Astrocyte (in vitro differentiated cells and primary cell): ENCODE measurements around the gene GPATCH4. TPM values are rescaled to one million over a fixed set of nuclear protein-coding genes. Genes with fewer than 3 reads are reported as not detected.

ENCODE experiments used
- DNase-seq: peaks from one replicate; pipeline ENCODE4 v3.0.0-alpha.2; 2010; ENCODE audit warnings: low read depth
- FAIRE-seq: peaks from 2 replicates; lab custom pipeline; 2011; peaks lifted over from hg19 to GRCh38; lab: Jason Lieb, UNC
- H2AFZ ChIP-seq: 2 replicates; pipeline ENCODE4 v1.6.0; 2012; ENCODE audit warnings: low read depth, low read length, inconsistent platforms
- H3K27ac ChIP-seq: 2 replicates; pipeline ENCODE4 v1.5.1; 2011; ENCODE audit warnings: low read depth, low read length, inconsistent platforms
- H3K27me3 ChIP-seq: 2 replicates; pipeline ENCODE4 v1.6.0; 2011; ENCODE audit warnings: low read length, inconsistent platforms; ENCODE audit not compliant: insufficient read depth
- H3K36me3 ChIP-seq: 2 replicates; pipeline ENCODE4 v1.5.1; 2011; ENCODE audit warnings: low read length, inconsistent platforms; ENCODE audit not compliant: insufficient read depth
- H3K4me1 ChIP-seq: 2 replicates; pipeline ENCODE4 v1.5.1; 2011; ENCODE audit warnings: low read length, inconsistent platforms; ENCODE audit not compliant: insufficient read depth
- H3K4me2 ChIP-seq: 2 replicates; pipeline ENCODE4 v1.6.0; 2012; ENCODE audit warnings: low read length, inconsistent platforms
- H3K4me3 ChIP-seq: 2 replicates; pipeline ENCODE4 v1.5.1; 2011; ENCODE audit warnings: low read depth, mild to moderate bottlenecking, low read length, inconsistent platforms; ENCODE audit not compliant: insufficient read depth
- H3K79me2 ChIP-seq: 2 replicates; pipeline ENCODE4 v1.6.0; 2012; ENCODE audit warnings: mild to moderate bottlenecking, low read length, inconsistent platforms; ENCODE audit not compliant: insufficient read depth
- H3K9ac ChIP-seq: 2 replicates; pipeline ENCODE4 v1.6.0; 2012; ENCODE audit warnings: mild to moderate bottlenecking, low read length, inconsistent platforms
- H3K9me3 ChIP-seq: 2 replicates; pipeline ENCODE4 v1.5.1; 2012; ENCODE audit warnings: low read depth, mild to moderate bottlenecking, low read length, inconsistent platforms; ENCODE audit not compliant: insufficient read depth
- H4K20me1 ChIP-seq: 2 replicates; pipeline ENCODE4 v1.6.0; 2012; ENCODE audit warnings: low read length, inconsistent platforms; ENCODE audit not compliant: insufficient read depth
- H3K27ac Mint-ChIP-seq: one replicate; pipeline ENCODE4 v1.8.0; 2021; ENCODE audit warnings: mild to moderate bottlenecking, mixed read lengths; ENCODE audit not compliant: unreplicated experiment
- H3K27me3 Mint-ChIP-seq: one replicate; pipeline ENCODE4 v1.8.0; 2021; ENCODE audit warnings: low read depth, mixed read lengths; ENCODE audit not compliant: unreplicated experiment
- H3K36me3 Mint-ChIP-seq: one replicate; pipeline ENCODE4 v1.8.0; 2021; ENCODE audit warnings: low read depth, mixed read lengths; ENCODE audit not compliant: unreplicated experiment
- H3K4me1 Mint-ChIP-seq: one replicate; pipeline ENCODE4 v1.8.0; 2021; ENCODE audit warnings: low read depth, mixed read lengths; ENCODE audit not compliant: unreplicated experiment
- H3K4me3 Mint-ChIP-seq: one replicate; pipeline ENCODE4 v1.8.0; 2021; ENCODE audit warnings: mild to moderate bottlenecking, moderate library complexity, mixed read lengths; ENCODE audit not compliant: unreplicated experiment
- H3K9me3 Mint-ChIP-seq: one replicate; pipeline ENCODE4 v1.8.0; 2021; ENCODE audit warnings: mild to moderate bottlenecking, mixed read lengths; ENCODE audit not compliant: unreplicated experiment
- EZH2 ChIP-seq: IDR thresholded peaks from 2 replicates; pipeline ENCODE4 v1.6.1; 2012; ENCODE audit warnings: mild to moderate bottlenecking, low read length, inconsistent platforms; ENCODE audit not compliant: insufficient read depth
- total RNA-seq: library from RNA; stranded (reverse); gene quantifications from 2 replicates; pipeline ENCODE4 v1.2.1, GENCODE V29; 2021
- TF ChIP-seq, protein P1 (sequence below): IDR thresholded peaks from 2 replicates; pipeline ENCODE4 v1.5.1; 2011; ENCODE audit warnings: low read depth, mild to moderate bottlenecking, inconsistent platforms, low read length, moderate library complexity; ENCODE audit not compliant: insufficient read depth

The GPATCH4 gene
- total RNA-seq, 1 donor from 2014 or later = 22.8 TPM

- peaks cover 41% of the 10 kb centered on the region for H3K27me3 Mint-ChIP-seq
- H3K4me3 Mint-ChIP-seq = no peak within 1 kb of the TSS
- DNase-seq = no peak
- H3K9me3 Mint-ChIP-seq = no peaks in the 10 kb centered on the region
- Histone ChIP-seq H3K27ac (no peak within 1 kb of the TSS), H3K4me2 (no peak within 1 kb of the TSS), H3K9ac (no peak within 1 kb of the TSS), H4K20me1 (no peaks in the 10 kb centered on the region), H3K4me3 (no peak within 1 kb of the TSS), H2AFZ (no peak within 1 kb of the TSS), H3K27me3 (peaks cover 47% of the 10 kb centered on the region), H3K4me1 (no peaks in the 10 kb centered on the region), H3K79me2 (no peaks in the 10 kb centered on the region), H3K9me3 (no peaks in the 10 kb centered on the region), H3K36me3 (no peaks in the 10 kb centered on the region)
- TF ChIP-seq EZH2 = peak; percentile 8
- TF ChIP-seq, protein P1, sequence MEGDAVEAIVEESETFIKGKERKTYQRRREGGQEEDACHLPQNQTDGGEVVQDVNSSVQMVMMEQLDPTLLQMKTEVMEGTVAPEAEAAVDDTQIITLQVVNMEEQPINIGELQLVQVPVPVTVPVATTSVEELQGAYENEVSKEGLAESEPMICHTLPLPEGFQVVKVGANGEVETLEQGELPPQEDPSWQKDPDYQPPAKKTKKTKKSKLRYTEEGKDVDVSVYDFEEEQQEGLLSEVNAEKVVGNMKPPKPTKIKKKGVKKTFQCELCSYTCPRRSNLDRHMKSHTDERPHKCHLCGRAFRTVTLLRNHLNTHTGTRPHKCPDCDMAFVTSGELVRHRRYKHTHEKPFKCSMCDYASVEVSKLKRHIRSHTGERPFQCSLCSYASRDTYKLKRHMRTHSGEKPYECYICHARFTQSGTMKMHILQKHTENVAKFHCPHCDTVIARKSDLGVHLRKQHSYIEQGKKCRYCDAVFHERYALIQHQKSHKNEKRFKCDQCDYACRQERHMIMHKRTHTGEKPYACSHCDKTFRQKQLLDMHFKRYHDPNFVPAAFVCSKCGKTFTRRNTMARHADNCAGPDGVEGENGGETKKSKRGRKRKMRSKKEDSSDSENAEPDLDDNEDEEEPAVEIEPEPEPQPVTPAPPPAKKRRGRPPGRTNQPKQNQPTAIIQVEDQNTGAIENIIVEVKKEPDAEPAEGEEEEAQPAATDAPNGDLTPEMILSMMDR = peak; percentile 23
- FAIRE-seq = no peak
- H3K4me1 Mint-ChIP-seq = peaks cover 11% of the 10 kb centered on the region
- no peak within 1 kb of the TSS for H3K27ac Mint-ChIP-seq
- no peaks in the 10 kb centered on the region for H3K36me3 Mint-ChIP-seq
Observed at GRCh38 chr1:156618853-156619581, 17.7 kb upstream of the GPATCH4 start, which contains the start of gene HAPLN2. HAPLN2 (plus strand) TSS chr1:156619415; CDS start chr1:156623491, 4,076 bp downstream.

DNA sequence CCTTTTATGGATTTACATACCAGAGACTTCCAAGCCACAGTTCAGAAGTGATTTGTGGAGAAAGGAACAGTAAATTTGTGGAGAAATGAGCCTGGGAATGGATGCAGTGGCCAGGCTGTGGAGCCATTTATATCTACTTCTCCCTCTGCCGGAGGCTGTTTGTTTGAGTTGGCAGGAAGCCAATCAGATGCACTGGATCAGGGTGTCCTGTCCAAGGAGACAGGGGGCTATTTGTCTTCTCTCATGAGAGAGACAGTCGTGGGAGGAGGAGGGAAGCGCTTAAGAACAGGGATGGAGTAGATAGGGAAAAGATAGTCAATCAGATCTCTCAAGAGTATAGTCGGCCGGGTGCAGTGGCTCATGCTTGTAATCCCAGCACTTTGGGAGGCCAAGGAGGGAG, 15.2 kb upstream of the GPATCH4 start:
- no peaks in the 10 kb centered on the region for H3K4me1 ChIP-seq
- H4K20me1 ChIP-seq = no peaks in the 10 kb centered on the region
- FAIRE-seq (no peak), DNase-seq (peak; percentile 51)
- H3K4me3 ChIP-seq = no peak overlapping the region
- Mint-ChIP-seq H3K4me3 (peak overlapping the region; percentile 66), H3K4me1 (peaks cover 11% of the 10 kb centered on the region), H3K9me3 (no peaks in the 10 kb centered on the region), H3K27me3 (peaks cover 29% of the 10 kb centered on the region), H3K36me3 (no peaks in the 10 kb centered on the region), H3K27ac (peak overlapping the region; percentile 23)
- no peak overlapping the region for H3K27ac ChIP-seq
- H2AFZ ChIP-seq = peak overlapping the region; percentile 13
- H3K9ac ChIP-seq = no peak overlapping the region
- H3K4me2 ChIP-seq = peak overlapping the region; percentile 44
- H3K27me3 ChIP-seq = peaks cover 41% of the 10 kb centered on the region
- H3K79me2 ChIP-seq = no peaks in the 10 kb centered on the region
- no peaks in the 10 kb centered on the region for H3K36me3 ChIP-seq
- H3K9me3 ChIP-seq = no peaks in the 10 kb centered on the region
- TF ChIP-seq, protein P1 = no peak
- no peak for TF ChIP-seq EZH2

- Histone ChIP-seq H3K36me3 (no peaks in the 10 kb centered on the region), H3K4me2 (peak overlapping the region; percentile 44), H2AFZ (peak overlapping the region; percentile 13), H3K9ac (no peak overlapping the region), H3K79me2 (no peaks in the 10 kb centered on the region), H3K4me1 (no peaks in the 10 kb centered on the region), H3K27ac (no peak overlapping the region), H3K4me3 (no peak overlapping the region), H3K9me3 (no peaks in the 10 kb centered on the region), H3K27me3 (peaks cover 41% of the 10 kb centered on the region), H4K20me1 (no peaks in the 10 kb centered on the region)
- no peak for TF ChIP-seq EZH2
- TF ChIP-seq, protein P1 = no peak
- no peaks in the 10 kb centered on the region for H3K36me3 Mint-ChIP-seq
- DNase-seq = no peak
- no peaks in the 10 kb centered on the region for H3K9me3 Mint-ChIP-seq
- FAIRE-seq = no peak
- H3K4me3 Mint-ChIP-seq = no peak overlapping the region
- H3K27me3 Mint-ChIP-seq = peaks cover 27% of the 10 kb centered on the region
- peaks cover 11% of the 10 kb centered on the region for H3K4me1 Mint-ChIP-seq
- H3K27ac Mint-ChIP-seq = peak overlapping the region; percentile 34
Observed at GRCh38 chr1:156615946-156616345, 14.7 kb upstream of the GPATCH4 start.
